WERI-Rb-1 (cell line): ENCODE measurements around the gene HMX2.

Experiments used
- DNase-seq: peaks from one replicate; pipeline ENCODE4 v3.0.0-alpha.2; 2020
- H3K27ac ChIP-seq: fragments of 250-450 bp; sonication (Bioruptor Pico); 2 replicates; pipeline ENCODE4 v1.5.1; 2020; ENCODE audit warnings: mild to moderate bottlenecking, moderate library complexity
- H3K27me3 ChIP-seq: fragments of 250-450 bp; sonication (Bioruptor Pico); 2 replicates; pipeline ENCODE4 v1.5.1; 2021; ENCODE audit warnings: mild to moderate bottlenecking, low read depth, moderate library complexity; ENCODE audit not compliant: insufficient read depth, severe bottlenecking
- H3K36me3 ChIP-seq: fragments of 250-450 bp; sonication (Bioruptor Pico); 2 replicates; pipeline ENCODE4 v1.5.1; 2020; ENCODE audit warnings: mild to moderate bottlenecking, moderate library complexity
- H3K4me3 ChIP-seq: 2 replicates; pipeline ENCODE4 v1.5.1; 2011; ENCODE audit warnings: low read depth, mild to moderate bottlenecking, control low read depth, low read length
- H3K9me3 ChIP-seq: fragments of 250-450 bp; sonication (Bioruptor Pico); 2 replicates; pipeline ENCODE4 v1.5.1; 2021; ENCODE audit warnings: mild to moderate bottlenecking, moderate library complexity; ENCODE audit not compliant: severe bottlenecking
- TF ChIP-seq, protein P1 (sequence below): IDR thresholded peaks from 2 replicates; pipeline ENCODE4 v1.5.1; 2011; ENCODE audit warnings: low read depth, mild to moderate bottlenecking, control low read depth, inconsistent platforms, low read length

The HMX2 gene

DNA sequence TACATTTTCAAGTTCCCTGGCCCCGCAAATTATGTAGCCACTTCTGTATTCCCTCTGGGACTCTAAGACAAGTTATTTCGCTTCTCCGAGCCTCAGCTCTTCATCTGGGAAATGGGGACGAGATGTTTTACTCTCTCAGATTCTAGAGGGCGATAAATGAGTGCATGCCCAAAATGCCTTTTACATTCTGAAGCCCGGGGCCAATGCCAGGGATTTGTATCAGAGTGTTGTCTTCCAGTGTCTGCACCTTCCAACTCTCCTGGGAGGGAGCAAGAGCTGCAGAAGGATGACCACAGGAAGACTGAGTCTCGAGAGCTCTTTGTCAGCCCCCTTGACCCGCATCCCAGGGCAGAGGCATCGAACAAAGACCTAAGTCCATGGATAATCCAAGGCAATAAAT lies 46.1 kb downstream of the HMX2 start:
- H3K27me3 ChIP-seq = no peaks in the 10 kb centered on the region
- H3K9me3 ChIP-seq = no peaks in the 10 kb centered on the region
- no peak for DNase-seq
- no peak overlapping the region for H3K4me3 ChIP-seq
- TF ChIP-seq, protein P1, sequence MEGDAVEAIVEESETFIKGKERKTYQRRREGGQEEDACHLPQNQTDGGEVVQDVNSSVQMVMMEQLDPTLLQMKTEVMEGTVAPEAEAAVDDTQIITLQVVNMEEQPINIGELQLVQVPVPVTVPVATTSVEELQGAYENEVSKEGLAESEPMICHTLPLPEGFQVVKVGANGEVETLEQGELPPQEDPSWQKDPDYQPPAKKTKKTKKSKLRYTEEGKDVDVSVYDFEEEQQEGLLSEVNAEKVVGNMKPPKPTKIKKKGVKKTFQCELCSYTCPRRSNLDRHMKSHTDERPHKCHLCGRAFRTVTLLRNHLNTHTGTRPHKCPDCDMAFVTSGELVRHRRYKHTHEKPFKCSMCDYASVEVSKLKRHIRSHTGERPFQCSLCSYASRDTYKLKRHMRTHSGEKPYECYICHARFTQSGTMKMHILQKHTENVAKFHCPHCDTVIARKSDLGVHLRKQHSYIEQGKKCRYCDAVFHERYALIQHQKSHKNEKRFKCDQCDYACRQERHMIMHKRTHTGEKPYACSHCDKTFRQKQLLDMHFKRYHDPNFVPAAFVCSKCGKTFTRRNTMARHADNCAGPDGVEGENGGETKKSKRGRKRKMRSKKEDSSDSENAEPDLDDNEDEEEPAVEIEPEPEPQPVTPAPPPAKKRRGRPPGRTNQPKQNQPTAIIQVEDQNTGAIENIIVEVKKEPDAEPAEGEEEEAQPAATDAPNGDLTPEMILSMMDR = no peak
- no peaks in the 10 kb centered on the region for H3K36me3 ChIP-seq
- no peak overlapping the region for H3K27ac ChIP-seq
